Rectal smooth muscle tissue (tissue), 1 donor: Measurements from ENCODE around the gene EPHB3.

Experiments
- H3K27ac ChIP-seq: one replicate; pipeline ENCODE4 v1.7.0; 2013; ENCODE audit warnings: low read depth, low read length, inconsistent platforms
- H3K27me3 ChIP-seq: one replicate; pipeline ENCODE4 v1.7.0; 2013; ENCODE audit warnings: low read length; ENCODE audit not compliant: control insufficient read depth, insufficient read depth
- H3K36me3 ChIP-seq: one replicate; pipeline ENCODE4 v1.7.0; 2013; ENCODE audit warnings: low read length; ENCODE audit not compliant: control insufficient read depth, insufficient read depth
- H3K4me1 ChIP-seq: one replicate; pipeline ENCODE4 v1.7.0; 2013; ENCODE audit warnings: low read length; ENCODE audit not compliant: control insufficient read depth, insufficient read depth
- H3K4me3 ChIP-seq: one replicate; pipeline ENCODE4 v1.7.0; 2013; ENCODE audit warnings: low read length
- H3K9ac ChIP-seq: one replicate; pipeline ENCODE4 v1.7.0; 2013; ENCODE audit warnings: low read length

Gene EPHB3

DNA sequence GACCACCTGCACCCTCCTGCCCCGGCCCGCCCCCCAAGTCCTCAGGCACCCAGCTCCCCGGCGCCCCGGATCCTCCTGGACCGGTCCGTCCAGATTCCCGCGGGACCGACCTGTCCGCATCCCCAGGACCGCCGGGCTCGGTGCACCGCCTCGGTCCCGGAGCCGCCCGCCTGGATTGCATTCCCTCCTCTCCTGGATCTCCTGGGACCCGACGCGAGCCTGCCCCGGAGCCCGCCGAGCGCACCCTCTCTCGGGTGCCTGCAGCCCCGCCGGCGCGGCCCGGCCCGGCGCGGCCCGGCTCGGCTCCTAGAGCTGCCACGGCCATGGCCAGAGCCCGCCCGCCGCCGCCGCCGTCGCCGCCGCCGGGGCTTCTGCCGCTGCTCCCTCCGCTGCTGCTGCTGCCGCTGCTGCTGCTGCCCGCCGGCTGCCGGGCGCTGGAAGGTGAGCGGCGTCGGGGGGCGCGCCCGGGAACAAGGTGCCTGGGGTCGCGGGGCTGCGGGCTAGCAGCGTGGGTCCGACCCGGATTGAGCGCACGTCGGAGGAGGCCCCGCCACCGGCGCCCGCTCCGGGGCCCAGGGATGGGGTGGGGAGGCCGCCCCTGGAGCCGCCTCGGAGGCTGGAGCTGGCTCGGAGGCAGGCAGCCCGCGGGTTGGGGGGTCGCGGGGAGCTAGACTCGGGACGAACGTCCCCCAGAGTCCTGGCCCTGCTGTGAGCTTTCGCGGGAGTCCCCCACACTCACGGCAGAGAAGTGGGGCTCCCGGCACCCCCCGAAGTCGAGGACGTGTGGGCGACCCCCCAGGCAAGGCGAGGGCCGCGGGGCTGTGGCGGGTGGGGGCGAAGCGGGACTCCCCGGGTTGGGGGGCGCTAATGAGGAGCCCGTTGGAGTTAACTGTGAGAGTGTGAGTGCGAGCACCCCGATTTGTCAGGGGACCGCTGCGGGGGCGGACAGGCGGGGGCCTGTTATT lies 610 bp downstream of the EPHB3 start:
- Histone ChIP-seq H3K36me3 (no peaks in the 10 kb centered on the region), H3K27ac (peak overlapping the region; percentile 2), H3K9ac (no peak overlapping the region), H3K4me3 (peak overlapping the region; percentile 49), H3K27me3 (peaks cover 3% of the 10 kb centered on the region), H3K4me1 (peaks cover 31% of the 10 kb centered on the region)

DNA sequence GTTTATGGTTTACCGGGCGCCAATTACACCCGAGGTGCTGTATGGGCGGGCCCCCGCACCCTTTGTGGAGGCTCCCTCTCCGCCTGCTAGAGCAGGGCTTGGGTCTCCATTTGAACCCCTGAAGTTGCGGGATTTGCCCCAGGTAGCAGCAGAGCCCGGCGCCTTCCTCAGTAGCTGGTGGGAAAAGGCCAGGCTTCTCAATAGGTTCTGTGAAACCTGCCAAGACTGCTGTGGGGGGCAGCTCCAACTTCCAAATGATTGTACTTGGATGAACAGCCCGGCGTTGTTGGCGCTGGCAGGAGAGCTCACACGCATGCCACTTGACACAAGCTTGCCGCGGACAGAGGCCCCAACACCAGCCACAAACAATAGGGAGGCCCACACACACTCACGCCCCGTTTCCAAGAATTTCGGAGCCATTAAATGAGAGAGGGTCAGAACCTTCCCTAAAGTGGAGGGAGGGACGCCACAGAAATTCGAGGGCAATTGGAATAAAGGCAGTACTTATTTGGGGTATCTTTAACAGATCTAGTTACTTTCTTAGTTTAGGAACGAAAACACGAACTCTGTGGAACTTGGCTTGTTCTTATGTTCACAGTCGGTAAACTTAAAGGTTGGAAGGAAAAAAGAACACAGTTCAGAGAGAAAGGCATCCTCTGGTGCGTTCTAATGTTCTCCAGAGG lies 1.4 kb downstream of the EPHB3 start:
- Histone ChIP-seq H3K27ac (peak overlapping the region; percentile 2), H3K36me3 (no peaks in the 10 kb centered on the region), H3K9ac (no peak overlapping the region), H3K27me3 (peaks cover 3% of the 10 kb centered on the region), H3K4me1 (peaks cover 31% of the 10 kb centered on the region), H3K4me3 (peak overlapping the region; percentile 49)

- H3K27ac ChIP-seq: no peak overlapping the region
- peaks cover 35% of the 10 kb centered on the region for H3K4me1 ChIP-seq
- peak overlapping the region; percentile 49 for H3K4me3 ChIP-seq
- H3K27me3 ChIP-seq: no peaks in the 10 kb centered on the region
- H3K9ac ChIP-seq: no peak overlapping the region
- H3K36me3 ChIP-seq: no peaks in the 10 kb centered on the region
These were observed 2.0 kb downstream of the EPHB3 start for GRCh38 chr3:184563561-184563925.

DNA sequence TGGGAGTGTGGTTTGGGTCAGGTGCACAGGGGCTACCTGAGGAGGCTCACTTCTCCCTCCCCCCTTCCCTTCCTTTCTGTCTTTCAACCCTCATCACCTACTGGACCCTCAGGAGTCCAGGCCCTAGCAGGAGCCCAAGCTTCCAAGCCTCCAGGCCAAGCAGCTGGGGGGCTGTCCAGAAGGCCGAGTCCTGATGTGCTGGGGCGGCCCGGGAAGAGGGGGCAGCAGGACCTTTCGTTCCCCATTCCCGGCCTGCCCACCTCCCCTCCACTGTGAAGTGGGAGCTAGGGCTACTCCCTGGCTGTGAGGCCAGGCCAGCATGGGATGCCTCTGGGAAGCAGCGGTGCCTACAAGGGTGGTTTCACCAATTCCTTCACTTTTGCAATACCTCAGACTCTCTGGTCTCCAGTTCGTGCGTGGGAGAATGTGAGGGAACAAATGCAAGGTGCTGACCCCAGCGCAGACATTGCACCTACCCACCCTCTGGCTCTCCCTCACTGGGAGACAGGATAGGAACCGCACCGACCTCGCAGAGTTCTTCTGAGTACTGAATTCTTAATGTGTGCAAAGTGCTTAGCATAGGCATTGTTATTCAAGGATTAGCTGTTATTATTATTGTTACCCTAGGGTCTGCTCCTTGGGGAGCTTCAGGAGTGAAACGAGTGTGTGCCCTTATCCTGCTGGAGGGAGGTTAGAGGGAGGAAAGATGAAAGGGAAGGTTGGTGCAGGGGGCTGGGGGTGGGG lies 2.5 kb downstream of the EPHB3 start:
- Histone ChIP-seq H3K9ac (no peak overlapping the region), H3K4me1 (peaks cover 35% of the 10 kb centered on the region), H3K27me3 (no peaks in the 10 kb centered on the region), H3K4me3 (peak overlapping the region; percentile 49), H3K36me3 (no peaks in the 10 kb centered on the region), H3K27ac (no peak overlapping the region)

- Histone ChIP-seq H3K4me1 (peaks cover 40% of the 10 kb centered on the region), H3K27ac (peak overlapping the region; percentile 87)
These were observed 3.2 kb downstream of the EPHB3 start for GRCh38 chr3:184564685-184565385.

GRCh38 chr3:184565421-184566211 lies 4.0 kb downstream of the EPHB3 start:
- H3K4me3 ChIP-seq: peak overlapping the region; percentile 49
- no peaks in the 10 kb centered on the region for H3K27me3 ChIP-seq
- H3K36me3 ChIP-seq: no peaks in the 10 kb centered on the region
- peak overlapping the region; percentile 41 for H3K9ac ChIP-seq
- peak overlapping the region; percentile 87 for H3K27ac ChIP-seq
- H3K4me1 ChIP-seq: peaks cover 38% of the 10 kb centered on the region

More at GRCh38 chr3:184564685-184565385, 3.2 kb downstream of the EPHB3 start:
- Histone ChIP-seq H3K36me3 (no peaks in the 10 kb centered on the region), H3K4me3 (peak overlapping the region; percentile 49), H3K27me3 (no peaks in the 10 kb centered on the region), H3K9ac (peak overlapping the region; percentile 41)

DNA sequence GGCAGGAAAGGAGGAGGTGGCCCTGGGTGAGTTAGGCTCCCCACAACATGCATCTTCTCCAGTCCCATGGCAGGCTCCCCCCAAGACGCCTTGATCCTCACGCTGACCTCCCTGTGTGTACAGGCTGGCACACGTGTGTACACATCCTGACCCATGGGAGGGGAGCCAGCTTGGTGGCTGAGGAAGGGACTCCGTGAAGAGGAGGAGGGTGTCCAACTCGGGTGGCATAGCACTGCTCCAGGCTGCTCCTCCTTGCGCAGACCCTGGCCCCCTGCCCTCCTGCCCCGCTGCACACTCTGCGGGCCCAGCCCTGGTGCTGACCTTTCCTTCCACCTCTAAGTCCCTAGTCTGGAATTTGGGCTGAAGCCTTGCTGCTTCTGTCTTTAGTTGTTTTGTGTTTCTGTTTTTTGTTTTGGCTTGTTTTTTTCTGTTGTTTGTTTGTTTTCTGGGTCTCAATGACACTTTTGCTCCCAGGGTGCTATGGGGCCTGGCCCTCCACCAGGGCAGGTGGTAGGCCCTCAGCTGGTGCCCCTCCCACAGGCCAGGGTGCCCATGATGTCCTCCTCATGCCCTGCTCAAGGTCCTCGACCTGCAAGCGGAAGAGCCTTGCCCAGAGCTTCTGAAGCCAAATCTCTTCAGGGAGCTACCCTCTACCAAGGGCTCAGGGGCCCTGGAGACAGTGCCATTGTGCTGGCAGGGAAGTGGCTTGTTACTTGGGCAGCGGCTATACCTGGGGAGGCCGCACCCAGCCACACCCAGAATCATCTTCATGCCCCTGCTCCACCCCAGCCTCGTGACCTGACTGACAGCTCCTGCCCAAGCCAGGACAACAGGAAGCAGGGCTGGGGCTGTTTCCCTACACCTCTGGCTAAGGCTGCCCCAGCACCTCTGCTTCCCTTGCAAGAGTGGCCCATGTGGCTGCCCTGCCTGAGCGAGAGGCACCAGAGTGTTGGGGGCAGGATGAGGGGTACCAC lies 5.1 kb downstream of the EPHB3 start:
- H3K9ac ChIP-seq: no peak overlapping the region
- H3K4me1 ChIP-seq: peaks cover 34% of the 10 kb centered on the region
- no peaks in the 10 kb centered on the region for H3K27me3 ChIP-seq
- no peaks in the 10 kb centered on the region for H3K36me3 ChIP-seq
- no peak overlapping the region for H3K4me3 ChIP-seq
- peak overlapping the region; percentile 87 for H3K27ac ChIP-seq

- Histone ChIP-seq H3K9ac (no peak overlapping the region), H3K27ac (peak overlapping the region; percentile 59), H3K27me3 (no peaks in the 10 kb centered on the region), H3K4me1 (peaks cover 34% of the 10 kb centered on the region), H3K36me3 (no peaks in the 10 kb centered on the region), H3K4me3 (peak overlapping the region; percentile 62)
These were observed 6.5 kb downstream of the EPHB3 start for GRCh38 chr3:184567946-184568559.

DNA sequence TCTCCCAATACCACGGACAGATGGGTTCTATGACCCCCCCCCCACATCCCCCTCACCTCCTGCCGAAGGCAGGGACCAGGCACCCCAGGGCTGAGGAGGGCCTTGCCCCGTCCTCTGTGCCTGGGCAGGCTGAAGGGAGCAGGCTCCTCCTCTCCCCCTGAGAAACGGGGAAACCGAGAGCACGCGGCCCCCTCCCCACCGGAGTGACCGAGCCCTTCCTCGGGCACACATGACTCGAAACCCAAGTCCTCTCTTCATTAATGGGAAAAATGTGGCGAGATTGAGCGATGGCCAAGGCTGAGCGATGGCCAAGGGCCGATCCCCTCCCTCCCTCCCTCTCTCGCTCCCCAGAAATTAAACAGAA lies 7.0 kb downstream of the EPHB3 start:
- Histone ChIP-seq H3K4me3 (peak overlapping the region; percentile 62), H3K4me1 (peaks cover 31% of the 10 kb centered on the region), H3K27ac (peak overlapping the region; percentile 59), H3K9ac (no peak overlapping the region), H3K36me3 (no peaks in the 10 kb centered on the region), H3K27me3 (no peaks in the 10 kb centered on the region)
